Amygdala (tissue), 56 donors: Measurements from ENCODE around the gene TANC1.

Source experiments
- DNase-seq, 56 donors: peaks; one replicate each; lab custom pipeline; 2025; lab: John Stamatoyannopoulos, UW

The TANC1 gene

DNA sequence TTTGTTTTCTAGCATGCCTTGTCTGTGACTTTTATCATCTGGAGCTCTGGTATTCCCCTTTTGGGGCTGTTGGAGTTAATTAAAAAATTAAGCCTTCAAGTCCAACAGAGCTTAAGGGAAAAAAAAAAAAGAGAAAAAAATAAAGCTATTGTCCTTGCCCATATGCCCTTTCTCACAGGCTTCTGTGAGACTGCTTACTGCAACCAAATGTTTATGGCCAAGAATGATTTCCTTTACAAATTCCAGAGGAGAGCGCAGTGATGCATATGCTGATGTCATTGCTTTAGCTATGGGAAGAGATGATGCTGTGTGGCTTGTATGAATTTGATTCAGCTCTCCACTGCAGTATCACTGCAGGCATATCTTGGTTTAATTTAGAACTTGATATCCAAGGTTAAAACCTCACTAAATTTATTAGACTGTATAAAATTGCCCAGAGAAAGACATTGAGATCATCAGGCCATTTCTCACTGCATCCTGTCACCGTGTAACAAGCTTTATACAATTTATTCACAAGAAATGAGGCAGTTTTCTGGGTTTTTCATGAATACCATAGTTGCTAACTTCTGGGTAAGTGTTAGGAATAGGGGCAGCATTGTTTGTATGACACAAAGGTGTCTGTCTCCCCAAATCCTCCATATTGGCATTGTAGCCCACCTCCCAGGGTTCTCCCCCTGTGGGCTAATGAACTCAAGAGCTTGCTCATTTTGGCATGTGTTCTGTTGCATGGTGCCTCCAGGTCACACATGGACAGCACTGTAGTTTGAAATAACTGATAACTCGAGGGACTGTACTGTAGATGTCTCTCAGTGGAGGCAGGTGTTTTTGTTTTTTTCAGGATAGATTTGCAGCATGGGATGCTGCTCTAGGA is 85.0 kb downstream of the TANC1 start:
- no peak for DNase-seq

DNA sequence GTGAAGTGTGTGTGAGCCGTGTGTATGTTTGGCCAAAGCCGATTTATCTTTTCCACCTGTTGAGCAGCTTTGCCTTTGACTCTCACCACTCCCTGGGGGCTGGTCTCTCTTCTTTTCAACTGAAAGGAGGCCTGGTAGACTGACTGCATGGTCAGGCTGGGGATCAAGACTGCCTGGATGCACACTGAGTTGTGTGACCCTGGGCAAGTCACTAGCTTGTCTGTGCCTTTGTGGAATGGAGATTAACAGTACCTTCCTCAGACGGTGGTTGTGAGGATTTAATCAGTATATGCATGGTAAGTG is 85.5 kb downstream of the TANC1 start:
- no peak for DNase-seq

DNA sequence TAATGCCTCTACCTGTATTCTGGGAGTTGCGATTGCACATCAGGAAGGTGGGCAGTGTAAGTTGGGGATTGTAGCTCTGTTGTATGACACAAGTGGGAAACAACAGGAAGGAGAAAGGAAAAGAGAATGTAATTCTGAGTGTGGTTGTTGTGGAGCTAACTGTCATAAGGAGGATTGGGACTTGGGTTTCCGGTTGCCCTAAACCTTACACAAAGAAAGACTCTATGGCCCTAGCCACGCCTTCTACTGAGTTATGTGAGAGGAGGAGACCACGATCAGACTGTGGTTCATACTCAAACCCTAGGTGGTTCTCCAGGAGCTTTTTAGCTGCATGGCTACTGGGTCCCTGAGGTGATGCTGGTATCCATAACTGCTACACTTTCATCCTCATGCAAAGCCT is 86.5 kb downstream of the TANC1 start:
- DNase-seq, result no peak

DNA sequence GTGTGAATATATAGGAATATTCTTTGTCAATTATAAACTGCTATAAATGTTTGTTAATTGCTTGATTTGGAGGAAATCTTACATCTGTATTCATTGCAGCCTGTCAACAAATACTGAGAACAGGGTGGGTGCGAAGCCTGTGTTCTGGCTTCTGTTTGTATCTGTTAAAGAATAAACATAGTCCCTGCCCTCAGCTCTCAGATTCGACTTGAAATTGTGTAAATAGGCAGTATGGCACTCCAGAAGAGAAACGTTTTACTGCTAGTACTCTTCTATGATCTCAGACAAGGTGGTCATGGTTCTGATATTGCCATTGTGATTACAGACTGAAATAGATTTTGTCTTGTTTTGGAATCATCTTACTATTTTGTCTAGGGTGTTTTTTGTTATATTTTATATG is 92.1 kb downstream of the TANC1 start:
- DNase-seq, result no peak

DNA sequence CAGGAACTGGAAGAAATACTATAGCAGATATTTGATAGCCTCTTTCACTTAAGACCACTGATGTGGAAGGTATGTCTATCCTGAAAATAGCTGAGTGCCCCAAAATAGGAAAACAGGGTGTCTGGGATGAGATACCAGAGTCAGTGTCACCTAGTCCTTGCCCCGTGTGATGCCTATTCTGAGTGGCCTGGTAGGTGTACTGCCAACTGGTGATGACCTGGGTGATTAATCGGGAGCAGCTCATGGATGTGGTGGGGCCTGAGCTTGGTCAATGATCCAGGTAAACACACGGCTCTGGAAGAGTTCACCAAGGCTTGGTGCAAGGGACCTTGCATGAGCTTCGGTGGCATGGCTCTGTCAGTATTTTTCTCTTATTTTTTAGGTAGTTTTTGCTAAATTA is 95.2 kb downstream of the TANC1 start:
- no peak for DNase-seq

DNA sequence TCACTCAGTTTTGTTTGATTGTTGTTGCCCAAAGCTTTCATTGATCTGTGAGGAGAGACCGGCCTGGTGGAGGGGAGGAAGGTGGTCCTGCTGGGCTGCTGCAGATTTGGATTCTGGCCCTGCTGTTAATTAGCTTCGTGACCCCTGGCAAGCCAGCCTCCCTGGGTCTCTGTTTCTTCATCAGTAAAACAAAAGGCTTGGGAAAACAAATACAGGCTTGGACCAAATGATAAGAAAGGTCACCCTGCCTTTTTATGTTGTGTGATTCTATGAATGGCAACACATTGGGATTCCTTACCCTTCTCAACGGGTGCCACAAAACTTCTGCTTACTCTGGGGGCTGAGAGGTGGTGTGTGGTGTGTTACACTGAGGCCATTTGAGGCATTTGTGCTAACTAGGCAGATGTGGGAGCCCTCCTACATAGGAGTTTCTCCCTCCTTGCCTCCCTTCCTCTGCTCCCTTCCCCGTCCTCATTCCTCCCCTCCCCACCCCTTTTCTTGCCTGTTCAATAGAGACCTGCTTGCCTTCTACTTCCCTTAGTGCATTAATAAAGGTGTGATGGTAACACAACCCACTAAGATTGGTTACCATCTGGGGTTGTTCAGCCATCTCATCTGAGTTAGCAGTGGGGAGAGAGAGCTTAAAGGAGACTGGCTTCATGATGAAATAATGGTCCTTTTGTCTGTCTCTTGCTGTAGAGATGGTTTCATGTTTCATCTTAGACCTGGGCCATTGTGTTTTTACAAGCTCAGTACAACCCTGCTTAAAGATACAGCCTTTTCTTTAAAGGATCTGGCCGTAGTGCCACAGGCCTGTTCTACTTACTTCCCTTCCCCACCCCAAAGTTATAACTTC is 96.2 kb downstream of the TANC1 start:
- DNase-seq, result no peak

DNA sequence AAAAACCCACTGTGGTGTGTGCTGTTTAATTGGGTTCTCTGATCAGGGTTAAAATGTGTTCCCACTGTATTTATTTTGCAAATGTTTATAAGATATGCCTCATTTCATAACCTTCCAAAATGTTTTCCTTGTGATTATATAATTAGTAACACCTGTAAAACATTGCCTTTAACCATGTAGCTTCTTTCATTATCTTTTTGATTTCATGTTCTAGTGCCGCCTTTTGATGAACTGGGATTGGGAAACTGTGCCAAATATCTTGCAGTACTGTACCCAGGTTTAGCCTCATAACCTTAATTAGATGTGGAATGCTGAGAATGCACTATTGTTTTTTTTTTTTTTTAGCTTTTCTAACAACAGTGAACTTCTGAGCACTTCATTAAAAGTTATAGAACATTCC is 96.9 kb downstream of the TANC1 start:
- no peak for DNase-seq

DNA sequence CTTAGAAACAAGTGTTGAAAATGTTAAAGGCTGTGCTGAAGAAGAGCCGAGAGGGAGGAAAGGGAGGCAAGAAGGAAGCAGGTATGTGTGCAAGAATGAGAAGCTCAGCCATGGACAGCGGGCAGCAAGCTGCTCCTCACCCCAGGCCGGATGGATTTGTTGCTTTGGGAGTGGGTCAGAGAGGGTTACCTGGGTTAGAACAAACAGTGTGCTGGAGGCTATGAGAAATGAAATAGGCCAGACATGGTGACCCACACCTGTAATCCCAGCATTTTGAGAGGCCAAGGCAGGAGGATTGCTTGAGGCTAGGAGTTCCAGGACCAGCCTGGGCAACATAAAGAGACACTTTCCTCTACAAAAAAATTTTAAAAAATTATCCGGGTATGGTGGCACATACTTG is 97.5 kb downstream of the TANC1 start:
- no peak for DNase-seq

DNA sequence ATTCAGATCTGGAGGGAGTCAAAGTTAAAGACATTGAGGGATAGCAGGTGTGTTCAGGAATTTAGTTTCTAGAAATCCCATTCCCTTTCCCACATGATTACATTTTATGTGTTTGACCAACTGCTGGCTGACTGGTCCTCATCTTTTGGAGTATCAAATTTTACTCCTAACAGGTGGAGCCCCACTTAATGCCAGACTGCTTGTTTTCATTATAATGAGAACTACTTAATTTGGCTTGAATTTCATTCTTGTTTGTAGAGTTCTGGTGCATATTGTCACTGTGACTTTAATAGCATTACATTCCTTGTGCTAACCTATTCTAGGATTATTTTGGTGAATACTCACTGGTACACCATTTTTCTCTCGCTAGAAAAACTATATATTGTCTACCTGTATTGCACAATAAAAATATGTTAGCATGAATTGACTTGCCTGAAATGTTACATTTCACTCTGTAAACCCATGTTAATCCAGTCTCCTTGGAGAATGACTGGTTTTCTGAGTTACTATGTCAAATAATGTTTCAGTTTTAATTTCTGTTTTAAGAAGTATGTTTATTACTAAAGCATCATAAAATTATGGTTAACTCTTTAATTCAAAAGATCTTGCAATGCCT is 98.2 kb downstream of the TANC1 start:
- DNase-seq, result no peak

DNA sequence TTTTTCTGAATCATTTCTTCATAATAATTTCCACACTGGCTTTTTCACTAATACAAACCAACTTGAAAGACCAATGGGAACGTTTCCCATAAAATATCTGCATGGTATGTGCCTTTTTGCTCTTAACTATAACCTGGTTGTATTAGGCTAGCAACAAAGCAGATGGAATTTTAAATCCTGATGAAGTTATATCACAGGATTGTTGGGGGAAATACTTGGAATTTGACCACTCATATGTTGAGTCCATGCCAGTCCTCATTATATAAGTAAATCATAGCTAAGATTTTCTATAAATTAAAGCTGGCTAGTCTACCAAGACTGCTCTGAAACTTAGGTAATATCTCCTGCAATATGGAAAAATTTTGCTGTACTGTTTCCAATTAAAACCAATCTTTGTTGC is 99.5 kb downstream of the TANC1 start:
- no peak for DNase-seq

DNA sequence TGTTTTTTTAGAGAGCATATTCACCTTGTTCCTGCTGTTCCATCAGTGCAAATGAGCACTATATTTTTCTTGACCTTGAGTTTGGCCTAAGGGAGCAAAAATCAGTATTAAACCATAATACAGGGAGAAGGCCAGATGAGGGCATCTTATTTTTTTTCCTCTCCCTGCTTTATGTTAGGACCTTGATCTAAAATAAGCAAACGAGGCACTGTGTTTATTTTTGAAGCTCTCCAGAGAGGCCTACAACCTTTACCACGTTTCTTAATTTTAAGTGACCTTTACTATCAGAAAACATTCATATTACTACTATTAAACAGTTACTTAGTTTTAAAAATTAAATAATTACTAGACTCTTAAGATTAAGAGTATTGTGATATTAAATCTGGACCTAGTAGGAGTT is 100.8 kb downstream of the TANC1 start:
- no peak for DNase-seq

DNA sequence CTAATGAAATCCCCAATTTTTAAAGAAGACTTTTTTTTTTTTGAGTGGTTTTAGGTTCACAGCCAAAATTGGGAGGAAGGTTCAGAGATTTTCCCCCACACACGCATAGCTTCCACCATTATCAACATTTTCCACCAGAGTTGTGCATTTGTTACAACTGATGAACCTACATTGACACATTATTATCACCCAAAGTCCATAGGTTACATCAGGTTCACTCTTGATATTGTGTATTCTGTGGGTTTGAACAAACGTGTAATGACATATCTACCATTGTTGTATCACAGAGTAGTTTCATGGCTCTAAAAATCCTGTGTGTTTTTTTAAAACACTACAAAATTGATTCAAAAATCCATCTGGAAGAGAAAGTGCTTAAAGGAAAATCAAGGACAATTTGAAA is 101.8 kb downstream of the TANC1 start:
- no peak for DNase-seq

DNA sequence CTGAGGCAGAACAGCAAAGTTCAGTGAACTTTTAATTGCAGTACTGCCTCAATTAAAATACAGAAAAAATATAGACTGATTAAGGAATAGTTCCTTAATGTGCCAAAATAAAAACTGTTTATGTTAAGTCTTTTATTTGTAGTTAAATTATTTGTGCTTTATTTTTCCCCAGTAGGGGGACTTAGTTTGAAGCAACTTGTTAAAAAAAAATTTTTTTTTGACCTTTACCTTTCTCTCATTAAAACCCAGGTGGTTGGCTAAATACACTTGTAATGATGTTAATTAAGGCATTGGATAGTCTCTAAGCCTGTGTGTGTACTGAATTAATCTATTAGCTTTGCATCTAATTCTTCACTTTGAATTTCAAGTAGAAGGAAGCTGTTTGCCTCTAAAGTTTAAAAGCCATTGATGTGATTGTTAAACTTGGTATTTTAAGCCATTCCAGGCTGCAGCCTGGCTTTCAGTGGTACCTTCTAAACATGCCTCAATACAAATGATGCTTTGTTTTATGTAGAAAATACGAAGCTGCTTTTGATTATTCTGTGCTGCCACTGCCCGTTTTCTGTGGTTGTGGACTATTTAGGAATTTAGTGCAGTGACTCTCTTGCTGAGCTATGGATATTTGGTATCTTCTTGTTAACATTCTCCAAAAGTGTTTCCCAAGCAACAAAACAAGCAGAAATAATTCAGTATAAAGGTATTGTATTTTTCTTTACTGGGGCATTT is 102.9 kb downstream of the TANC1 start:
- DNase-seq, result no peak

DNA sequence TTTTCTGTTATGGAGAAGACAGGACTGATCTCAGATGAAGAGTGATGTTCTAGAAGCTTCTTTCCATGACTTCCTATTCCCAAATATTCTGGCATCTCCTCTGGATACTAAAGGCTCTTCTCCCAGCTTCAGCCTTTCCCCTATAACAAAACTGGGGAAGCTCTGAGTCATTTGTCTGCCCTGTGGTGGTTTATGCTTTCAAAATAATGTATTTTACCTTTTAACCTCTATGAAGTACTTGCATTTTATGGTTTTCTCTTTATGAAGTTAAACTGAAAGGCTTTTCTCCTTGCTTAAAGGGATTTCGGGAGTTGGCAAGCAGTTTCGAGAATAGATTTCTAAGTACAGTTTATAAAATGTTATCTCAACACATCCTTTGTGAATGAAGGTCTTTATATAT is 104.4 kb downstream of the TANC1 start:
- no peak for DNase-seq

DNA sequence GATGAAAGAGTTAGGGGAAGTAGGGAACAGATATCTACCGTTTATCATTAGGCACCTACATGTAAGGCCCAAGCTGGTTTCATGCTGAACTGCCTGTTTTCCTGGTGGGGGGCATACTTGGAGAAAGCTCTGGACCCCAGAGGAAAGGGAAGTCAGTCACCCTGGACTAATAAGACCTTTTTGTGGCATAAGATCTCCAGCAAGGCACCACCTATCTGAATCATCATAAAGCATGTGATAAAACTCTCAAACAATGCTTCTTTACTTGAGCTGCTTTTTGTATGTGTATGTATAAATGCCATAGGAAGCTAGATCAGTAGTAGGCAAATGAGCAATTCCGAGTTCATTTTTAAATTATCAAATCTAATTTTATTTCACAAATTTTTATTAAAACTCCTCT is 104.8 kb downstream of the TANC1 start:
- DNase-seq, result no peak

DNA sequence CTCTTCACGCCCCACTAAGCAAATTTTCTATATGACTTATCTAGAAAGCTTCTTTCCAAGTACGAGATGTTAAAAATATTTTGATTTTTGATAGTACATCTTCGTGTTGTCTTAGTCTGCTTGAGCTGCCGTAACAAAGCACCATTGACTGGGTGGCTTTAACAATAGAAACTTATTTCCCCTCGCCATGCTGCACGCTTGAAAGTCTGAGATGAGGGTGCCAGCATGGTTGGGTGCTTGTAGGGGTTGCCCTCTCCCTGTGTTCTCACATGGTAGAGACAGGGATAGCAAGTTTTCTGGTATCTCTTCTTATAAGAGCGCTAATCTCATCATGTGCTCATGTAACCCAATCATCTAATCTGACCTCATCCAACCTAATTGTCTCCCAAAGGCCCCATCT is 106.2 kb downstream of the TANC1 start:
- DNase-seq, result no peak

DNA sequence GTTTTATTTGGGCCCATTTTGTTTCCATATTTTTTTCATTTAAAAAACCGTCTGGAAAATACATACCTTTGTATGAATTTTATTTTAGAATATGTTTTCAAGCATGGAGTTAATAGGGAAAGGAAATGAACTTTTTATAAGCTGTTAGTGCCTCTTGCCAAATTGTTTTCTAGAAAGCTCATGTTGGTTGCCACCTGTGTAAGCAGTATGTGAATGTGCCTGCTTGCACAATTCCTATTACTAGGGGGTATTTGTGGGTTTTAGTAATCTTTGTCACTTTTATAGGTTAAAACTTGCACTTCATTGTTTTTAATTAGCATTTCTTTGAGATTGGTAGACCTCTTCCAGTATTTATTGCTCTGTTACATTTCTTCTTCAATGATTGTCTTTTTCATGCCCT is 107.3 kb downstream of the TANC1 start:
- DNase-seq, result no peak

DNA sequence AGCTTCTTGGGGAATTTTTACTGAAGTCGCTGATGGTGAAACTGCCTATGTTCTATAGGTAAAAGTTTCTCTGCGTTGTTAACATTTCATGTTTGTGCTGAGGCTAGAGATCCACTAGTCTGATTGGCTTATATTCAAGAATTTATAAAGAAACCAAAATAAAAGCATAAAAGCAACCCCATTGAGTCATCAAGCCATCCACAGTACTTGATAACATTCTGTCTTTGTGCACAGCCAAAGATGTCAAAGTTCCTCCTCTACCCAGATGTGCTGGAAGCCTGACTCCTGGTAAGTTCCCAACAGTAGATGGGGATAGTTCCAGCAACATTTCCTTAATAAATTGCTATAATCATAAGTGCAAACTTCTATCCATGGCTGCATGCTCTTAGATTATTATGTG is 107.8 kb downstream of the TANC1 start:
- DNase-seq, result no peak

DNA sequence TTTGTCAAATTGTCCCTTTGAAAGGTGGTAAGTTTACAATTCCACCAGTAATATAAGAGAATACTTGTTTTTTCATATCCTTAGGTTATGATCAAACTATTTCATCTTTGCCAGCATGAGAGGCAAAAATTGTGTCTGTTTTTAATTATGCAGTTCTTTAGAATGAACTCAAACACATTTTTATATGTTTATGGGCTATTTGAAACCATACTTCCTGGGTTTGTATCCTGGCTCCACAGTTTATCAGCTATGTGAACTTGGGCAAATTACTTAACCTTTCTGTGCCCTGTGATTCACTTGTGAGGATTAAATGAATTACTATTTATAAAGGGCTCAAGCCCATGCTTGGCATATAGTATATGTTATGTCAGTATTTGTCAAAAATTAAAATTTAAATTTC is 109.4 kb downstream of the TANC1 start:
- DNase-seq, result no peak

DNA sequence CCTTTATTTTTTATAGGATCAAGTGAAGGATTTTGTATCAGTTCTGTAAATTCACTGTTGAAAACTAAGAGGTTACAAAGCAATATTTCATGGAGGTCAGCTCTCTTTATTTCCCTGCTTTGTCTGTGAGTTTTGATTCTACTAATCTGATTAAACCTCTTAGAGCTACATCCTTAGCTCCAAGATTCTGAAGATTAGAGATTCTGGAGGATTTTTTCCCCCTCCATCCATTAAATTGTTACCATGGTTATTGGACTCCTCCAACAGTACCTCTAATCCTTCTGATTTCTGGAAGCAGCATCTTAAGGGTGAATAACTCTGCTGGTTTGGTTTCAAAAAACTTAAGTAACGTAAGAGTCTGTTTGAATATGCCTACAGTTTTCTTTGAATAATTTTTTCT is 110.0 kb downstream of the TANC1 start:
- DNase-seq, result no peak

DNA sequence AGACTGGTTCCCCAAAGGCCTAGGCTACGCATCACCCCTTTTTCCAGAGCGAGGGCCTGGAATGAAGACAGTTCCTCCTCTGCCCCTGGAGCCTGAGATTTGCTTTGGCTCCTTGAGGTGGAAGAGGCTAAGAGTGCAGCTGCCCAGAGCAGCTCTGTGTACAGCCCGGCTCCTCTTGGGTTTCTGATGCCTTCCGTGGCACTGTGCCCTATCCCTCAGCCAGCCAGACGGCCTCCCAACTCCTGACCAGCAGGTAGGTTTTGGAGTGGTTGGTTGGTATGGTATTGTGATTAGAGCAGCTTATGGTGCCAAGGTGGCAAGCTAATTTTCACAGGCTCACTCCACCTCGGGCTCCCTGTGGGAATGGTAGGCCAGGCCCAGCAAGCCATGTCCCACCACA is 112.2 kb downstream of the TANC1 start:
- DNase-seq, result no peak
